Liver (tissue), 3 donors: ENCODE measurements around the gene SLC25A26.

Source experiments
- EGR1 ChIP-seq, 2 donors: IDR thresholded peaks; 2 replicates each; pipeline ENCODE4 v1.6.1; 2016 to 2018; ENCODE audit warnings: antibody characterized with exemption in 2 of 2, low read depth in 2 of 2
- GABPA ChIP-seq, 2 donors: IDR thresholded peaks in 1 of 2; conservative IDR thresholded peaks in 1 of 2; 2 replicates each; pipeline ENCODE4 v1.6.1; 2016; ENCODE audit warnings: antibody characterized with exemption in 2 of 2, mild to moderate bottlenecking in 1 of 2, moderate library complexity in 1 of 2
- JUND ChIP-seq, 2 donors: IDR thresholded peaks; 2 replicates each; pipeline ENCODE4 v1.6.1; 2016; ENCODE audit warnings: antibody characterized with exemption in 2 of 2
- RAD21 ChIP-seq, 2 donors: IDR thresholded peaks; 2 replicates each; pipeline ENCODE4 v1.6.1; 2016; ENCODE audit warnings: antibody characterized with exemption in 2 of 2, mild to moderate bottlenecking in 2 of 2
- RXRA ChIP-seq, 2 donors: IDR thresholded peaks; 2 replicates each; pipeline ENCODE4 v1.6.1; 2017 to 2018; ENCODE audit warnings: antibody characterized with exemption in 2 of 2, mild to moderate bottlenecking in 1 of 2
- SP1 ChIP-seq: IDR thresholded peaks from 2 replicates; pipeline ENCODE4 v1.6.1; 2018; ENCODE audit warnings: antibody characterized with exemption, mild to moderate bottlenecking
- TAF1 ChIP-seq: conservative IDR thresholded peaks from 2 replicates; pipeline ENCODE4 v1.6.1; 2016; ENCODE audit warnings: antibody characterized with exemption, mild to moderate bottlenecking
- TF ChIP-seq, protein P1 (sequence below): fragments of 150-350 bp; IDR thresholded peaks from 2 replicates; pipeline ENCODE4 v1.5.1; 2017; ENCODE audit warnings: improper control_type of control experiment, low read depth, low read length; ENCODE audit not compliant: missing input control
- TF ChIP-seq, protein P2 (sequence below): IDR thresholded peaks from 2 replicates; pipeline ENCODE4 v1.6.1; 2016; ENCODE audit warnings: antibody characterized with exemption, mild to moderate bottlenecking
- donor health status: healthy.
- donor health status: healthy.

DNA sequence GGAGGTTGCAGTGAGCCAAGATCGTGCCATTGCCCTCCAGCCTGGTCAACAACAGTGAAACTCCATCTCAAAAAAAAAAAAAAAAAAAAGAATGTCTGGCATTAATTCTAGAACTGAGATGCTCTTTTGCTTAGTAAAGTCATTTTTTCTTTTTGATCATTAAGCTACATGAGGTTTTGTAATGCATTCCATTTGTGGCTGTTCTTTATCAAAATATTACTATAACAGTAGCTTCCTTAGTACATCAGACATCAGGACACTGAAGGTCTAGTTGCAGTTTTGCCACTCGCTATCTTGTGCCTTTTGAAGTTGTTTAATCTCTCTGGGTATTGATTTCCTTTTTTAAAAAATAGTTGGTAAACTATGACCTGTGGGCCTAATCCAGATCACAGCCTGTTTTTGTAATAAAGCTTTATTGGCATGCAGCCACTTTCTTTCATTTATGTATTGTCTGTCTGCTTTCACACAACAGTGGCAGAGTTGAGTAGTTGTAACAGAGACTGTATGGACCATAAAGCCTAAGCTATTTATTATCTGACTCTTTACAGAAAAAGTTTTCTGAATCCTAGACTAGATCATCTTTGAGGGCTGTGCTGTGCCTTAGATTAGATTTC lies 76.6 kb downstream of the SLC25A26 start:
- TF ChIP-seq, protein P1, sequence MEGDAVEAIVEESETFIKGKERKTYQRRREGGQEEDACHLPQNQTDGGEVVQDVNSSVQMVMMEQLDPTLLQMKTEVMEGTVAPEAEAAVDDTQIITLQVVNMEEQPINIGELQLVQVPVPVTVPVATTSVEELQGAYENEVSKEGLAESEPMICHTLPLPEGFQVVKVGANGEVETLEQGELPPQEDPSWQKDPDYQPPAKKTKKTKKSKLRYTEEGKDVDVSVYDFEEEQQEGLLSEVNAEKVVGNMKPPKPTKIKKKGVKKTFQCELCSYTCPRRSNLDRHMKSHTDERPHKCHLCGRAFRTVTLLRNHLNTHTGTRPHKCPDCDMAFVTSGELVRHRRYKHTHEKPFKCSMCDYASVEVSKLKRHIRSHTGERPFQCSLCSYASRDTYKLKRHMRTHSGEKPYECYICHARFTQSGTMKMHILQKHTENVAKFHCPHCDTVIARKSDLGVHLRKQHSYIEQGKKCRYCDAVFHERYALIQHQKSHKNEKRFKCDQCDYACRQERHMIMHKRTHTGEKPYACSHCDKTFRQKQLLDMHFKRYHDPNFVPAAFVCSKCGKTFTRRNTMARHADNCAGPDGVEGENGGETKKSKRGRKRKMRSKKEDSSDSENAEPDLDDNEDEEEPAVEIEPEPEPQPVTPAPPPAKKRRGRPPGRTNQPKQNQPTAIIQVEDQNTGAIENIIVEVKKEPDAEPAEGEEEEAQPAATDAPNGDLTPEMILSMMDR, result no peak
- TF ChIP-seq TAF1 (no peak), GABPA (IDR thresholded peaks at IDR 0.05 in 1 of 2, conservative IDR thresholded peaks at IDR 0.05 in 1 of 2) (no peak), RXRA (IDR thresholded peaks at IDR 0.05) (peak in 1 of 2 donors; percentile 31), EGR1 (IDR thresholded peaks at IDR 0.05; ENCODE audit: low read depth in 2 of 2) (no peak), RAD21 (IDR thresholded peaks at IDR 0.05) (no peak), JUND (IDR thresholded peaks at IDR 0.05) (no peak), SP1 (no peak)
- TF ChIP-seq, protein P2, sequence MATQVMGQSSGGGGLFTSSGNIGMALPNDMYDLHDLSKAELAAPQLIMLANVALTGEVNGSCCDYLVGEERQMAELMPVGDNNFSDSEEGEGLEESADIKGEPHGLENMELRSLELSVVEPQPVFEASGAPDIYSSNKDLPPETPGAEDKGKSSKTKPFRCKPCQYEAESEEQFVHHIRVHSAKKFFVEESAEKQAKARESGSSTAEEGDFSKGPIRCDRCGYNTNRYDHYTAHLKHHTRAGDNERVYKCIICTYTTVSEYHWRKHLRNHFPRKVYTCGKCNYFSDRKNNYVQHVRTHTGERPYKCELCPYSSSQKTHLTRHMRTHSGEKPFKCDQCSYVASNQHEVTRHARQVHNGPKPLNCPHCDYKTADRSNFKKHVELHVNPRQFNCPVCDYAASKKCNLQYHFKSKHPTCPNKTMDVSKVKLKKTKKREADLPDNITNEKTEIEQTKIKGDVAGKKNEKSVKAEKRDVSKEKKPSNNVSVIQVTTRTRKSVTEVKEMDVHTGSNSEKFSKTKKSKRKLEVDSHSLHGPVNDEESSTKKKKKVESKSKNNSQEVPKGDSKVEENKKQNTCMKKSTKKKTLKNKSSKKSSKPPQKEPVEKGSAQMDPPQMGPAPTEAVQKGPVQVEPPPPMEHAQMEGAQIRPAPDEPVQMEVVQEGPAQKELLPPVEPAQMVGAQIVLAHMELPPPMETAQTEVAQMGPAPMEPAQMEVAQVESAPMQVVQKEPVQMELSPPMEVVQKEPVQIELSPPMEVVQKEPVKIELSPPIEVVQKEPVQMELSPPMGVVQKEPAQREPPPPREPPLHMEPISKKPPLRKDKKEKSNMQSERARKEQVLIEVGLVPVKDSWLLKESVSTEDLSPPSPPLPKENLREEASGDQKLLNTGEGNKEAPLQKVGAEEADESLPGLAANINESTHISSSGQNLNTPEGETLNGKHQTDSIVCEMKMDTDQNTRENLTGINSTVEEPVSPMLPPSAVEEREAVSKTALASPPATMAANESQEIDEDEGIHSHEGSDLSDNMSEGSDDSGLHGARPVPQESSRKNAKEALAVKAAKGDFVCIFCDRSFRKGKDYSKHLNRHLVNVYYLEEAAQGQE, result no peak
